K562 (cell line): Measurements from ENCODE around the gene TPX2. TPM values are rescaled to one million over a fixed set of nuclear protein-coding genes. Genes with fewer than 3 reads are reported as not detected.

Source experiments
- CBX1 ChIP-seq: sonication (generic); IDR thresholded peaks from 2 replicates; pipeline ENCODE4 v1.6.1; 2016; ENCODE audit warnings: antibody characterized with exemption, low read depth, mild to moderate bottlenecking
- CREB1 ChIP-seq, 2 experiments: sonication (generic) in 1 of 2; formaldehyde crosslinking in 1 of 2; IDR thresholded peaks; 2 replicates each; pipeline versions ENCODE4 v1.6.1 to v1.8.0; 2012 to 2022; ENCODE audit warnings: inconsistent platforms in 1 of 2, mild to moderate bottlenecking in 1 of 2, missing genetic modification reagents in 1 of 2, moderate library complexity in 1 of 2
- EWSR1 ChIP-seq: fragments of 450-650 bp; IDR thresholded peaks from 2 replicates; pipeline ENCODE4 v1.6.1; 2018; ENCODE audit warnings: borderline replicate concordance, mild to moderate bottlenecking, low read depth, moderate library complexity; ENCODE audit not compliant: partially characterized antibody
- SOX6 ChIP-seq: fragments of 450-650 bp; IDR thresholded peaks from 2 replicates; pipeline ENCODE4 v1.6.1; 2014; ENCODE audit warnings: mild to moderate bottlenecking
- TAF9B ChIP-seq: fragments of 450-650 bp; IDR thresholded peaks from 2 replicates; pipeline ENCODE4 v1.6.1; 2018; ENCODE audit warnings: mild to moderate bottlenecking; ENCODE audit not compliant: partially characterized antibody
- TAL1 ChIP-seq: fragments of 450-650 bp; IDR thresholded peaks from 2 replicates; pipeline ENCODE4 v1.6.1; 2016; ENCODE audit warnings: mild to moderate bottlenecking
- TCF7 ChIP-seq: sonication (generic); IDR thresholded peaks from 2 replicates; pipeline ENCODE4 v1.6.1; 2016; ENCODE audit warnings: antibody characterized with exemption, borderline replicate concordance
- ZNF165 ChIP-seq: fragments of 250-450 bp; sonication (Bioruptor Pico); IDR thresholded peaks from 2 replicates; pipeline ENCODE4 v1.4.0; 2020; ENCODE audit warnings: borderline replicate concordance
- ZNF507 ChIP-seq: conservative IDR thresholded peaks from 2 replicates; pipeline ENCODE4 v1.6.1; 2017; ENCODE audit warnings: missing genetic modification characterization, missing compliant biosample characterization
- ZNF668 ChIP-seq: fragments of 250-450 bp; sonication (Bioruptor Pico); IDR thresholded peaks from 2 replicates; pipeline ENCODE4 v1.8.0; 2022; ENCODE audit warnings: mild to moderate bottlenecking, inconsistent platforms
- polyA plus RNA-seq, 8 experiments: library from polyadenylated mRNA; depleted of rRNA in 4 of 8; stranded (reverse) in 5 of 8; unstranded in 3 of 8; fragments of >200 nt; fragmentation: Nextera tagmentation in 2 of 8; fragmentation: Illumina TruSeq in 1 of 8; extraction: Ambion mirVana in 2 of 8; extraction: Trizol in 1 of 8; gene quantifications; 2 replicates each; pipeline versions ENCODE4 v1.2.1 to v1.2.3, GENCODE V29; 2011 to 2014; ENCODE audit warnings: inconsistent platforms in 1 of 8, missing spikeins in 1 of 8
- total RNA-seq, 7 experiments: library from RNA; depleted of rRNA in 6 of 7; stranded (reverse); fragments of >200 nt in 6 of 7; fragmentation: Illumina TruSeq in 2 of 7; extraction: Trizol in 2 of 7; gene quantifications; 2 replicates each; pipeline versions ENCODE4 v1.2.1 to v1.2.3, GENCODE V29; 2011 to 2021; ENCODE audit warnings: low replicate concordance in 1 of 7
- TF ChIP-seq, protein P1 (sequence below): fragments of 450-650 bp; IDR thresholded peaks from one replicate; pipeline ENCODE4 v1.6.1; 2018; ENCODE audit warnings: mild to moderate bottlenecking, moderate library complexity; ENCODE audit not compliant: partially characterized antibody
- TF ChIP-seq, protein P2 (sequence below), 2 experiments: IDR thresholded peaks; 2 replicates each; pipeline ENCODE4 v1.6.1; 2011; ENCODE audit warnings: borderline replicate concordance in 1 of 2, control low read depth in 1 of 2, low read depth in 1 of 2, low read length in 1 of 2, mild to moderate bottlenecking in 1 of 2, mixed read lengths in 1 of 2, moderate library complexity in 1 of 2; ENCODE audit not compliant: insufficient read depth in 1 of 2, insufficient read length in 1 of 2, poor library complexity in 1 of 2, severe bottlenecking in 1 of 2; ENCODE audit errors: extremely low read depth in 1 of 2
- TF ChIP-seq, protein P3 (sequence below), 2 experiments: fragments of 450-650 bp in 1 of 2; sonication (generic) in 1 of 2; formaldehyde crosslinking in 1 of 2; IDR thresholded peaks; 2 replicates each; pipeline versions ENCODE4 v1.7.1 to v1.9.0; 2016 to 2022; ENCODE audit warnings: inconsistent platforms in 1 of 2, mild to moderate bottlenecking in 1 of 2, missing genetic modification reagents in 1 of 2

Gene TPX2
- total and polyA plus RNA-seq, 9 of the 15 experiments (the other 6 are each of a cell fraction or from before 2014, with no cell fraction given), result 48.0 to 241 (median 133) TPM

DNA sequence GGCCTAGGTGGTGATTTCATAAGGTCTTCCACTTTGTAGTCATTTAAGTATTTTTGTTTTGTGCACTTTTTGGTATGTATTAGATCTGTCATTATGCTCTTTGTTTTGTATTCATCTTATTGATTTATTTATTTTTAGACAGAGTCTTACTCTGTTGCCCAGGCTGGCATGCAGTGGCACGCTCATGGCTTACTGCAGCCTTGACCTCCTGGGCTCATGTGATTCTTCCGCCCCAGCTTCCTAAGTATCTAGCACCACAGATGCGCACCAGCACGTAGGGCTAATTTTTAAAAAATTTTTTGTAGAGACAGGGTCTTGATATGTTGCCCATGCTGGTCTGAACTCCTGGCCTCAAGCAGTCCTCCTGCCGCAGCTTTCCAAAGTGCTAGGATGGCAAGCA lies 30.6 kb downstream of the TPX2 start (continued):
- TF ChIP-seq, protein P1, sequence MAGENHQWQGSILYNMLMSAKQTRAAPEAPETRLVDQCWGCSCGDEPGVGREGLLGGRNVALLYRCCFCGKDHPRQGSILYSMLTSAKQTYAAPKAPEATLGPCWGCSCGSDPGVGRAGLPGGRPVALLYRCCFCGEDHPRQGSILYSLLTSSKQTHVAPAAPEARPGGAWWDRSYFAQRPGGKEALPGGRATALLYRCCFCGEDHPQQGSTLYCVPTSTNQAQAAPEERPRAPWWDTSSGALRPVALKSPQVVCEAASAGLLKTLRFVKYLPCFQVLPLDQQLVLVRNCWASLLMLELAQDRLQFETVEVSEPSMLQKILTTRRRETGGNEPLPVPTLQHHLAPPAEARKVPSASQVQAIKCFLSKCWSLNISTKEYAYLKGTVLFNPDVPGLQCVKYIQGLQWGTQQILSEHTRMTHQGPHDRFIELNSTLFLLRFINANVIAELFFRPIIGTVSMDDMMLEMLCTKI, result no peak
- TF ChIP-seq, protein P2, sequence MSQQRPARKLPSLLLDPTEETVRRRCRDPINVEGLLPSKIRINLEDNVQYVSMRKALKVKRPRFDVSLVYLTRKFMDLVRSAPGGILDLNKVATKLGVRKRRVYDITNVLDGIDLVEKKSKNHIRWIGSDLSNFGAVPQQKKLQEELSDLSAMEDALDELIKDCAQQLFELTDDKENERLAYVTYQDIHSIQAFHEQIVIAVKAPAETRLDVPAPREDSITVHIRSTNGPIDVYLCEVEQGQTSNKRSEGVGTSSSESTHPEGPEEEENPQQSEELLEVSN (IDR thresholded peaks at IDR 0.05; ENCODE audit: borderline replicate concordance in 1 of 2, extremely low read depth in 1 of 2, insufficient read depth in 1 of 2, insufficient read length in 1 of 2, low read depth in 1 of 2, low read length in 1 of 2, poor library complexity in 1 of 2, severe bottlenecking in 1 of 2), result no peak
- TF ChIP-seq TAL1, result no peak
- TF ChIP-seq ZNF507 (tag), result no peak
- no peak for TF ChIP-seq TCF7
- TF ChIP-seq TAF9B, result no peak
- no peak for TF ChIP-seq ZNF165 (CRISPR knock-in tag)
- TF ChIP-seq EWSR1, result no peak
- TF ChIP-seq, protein P3, sequence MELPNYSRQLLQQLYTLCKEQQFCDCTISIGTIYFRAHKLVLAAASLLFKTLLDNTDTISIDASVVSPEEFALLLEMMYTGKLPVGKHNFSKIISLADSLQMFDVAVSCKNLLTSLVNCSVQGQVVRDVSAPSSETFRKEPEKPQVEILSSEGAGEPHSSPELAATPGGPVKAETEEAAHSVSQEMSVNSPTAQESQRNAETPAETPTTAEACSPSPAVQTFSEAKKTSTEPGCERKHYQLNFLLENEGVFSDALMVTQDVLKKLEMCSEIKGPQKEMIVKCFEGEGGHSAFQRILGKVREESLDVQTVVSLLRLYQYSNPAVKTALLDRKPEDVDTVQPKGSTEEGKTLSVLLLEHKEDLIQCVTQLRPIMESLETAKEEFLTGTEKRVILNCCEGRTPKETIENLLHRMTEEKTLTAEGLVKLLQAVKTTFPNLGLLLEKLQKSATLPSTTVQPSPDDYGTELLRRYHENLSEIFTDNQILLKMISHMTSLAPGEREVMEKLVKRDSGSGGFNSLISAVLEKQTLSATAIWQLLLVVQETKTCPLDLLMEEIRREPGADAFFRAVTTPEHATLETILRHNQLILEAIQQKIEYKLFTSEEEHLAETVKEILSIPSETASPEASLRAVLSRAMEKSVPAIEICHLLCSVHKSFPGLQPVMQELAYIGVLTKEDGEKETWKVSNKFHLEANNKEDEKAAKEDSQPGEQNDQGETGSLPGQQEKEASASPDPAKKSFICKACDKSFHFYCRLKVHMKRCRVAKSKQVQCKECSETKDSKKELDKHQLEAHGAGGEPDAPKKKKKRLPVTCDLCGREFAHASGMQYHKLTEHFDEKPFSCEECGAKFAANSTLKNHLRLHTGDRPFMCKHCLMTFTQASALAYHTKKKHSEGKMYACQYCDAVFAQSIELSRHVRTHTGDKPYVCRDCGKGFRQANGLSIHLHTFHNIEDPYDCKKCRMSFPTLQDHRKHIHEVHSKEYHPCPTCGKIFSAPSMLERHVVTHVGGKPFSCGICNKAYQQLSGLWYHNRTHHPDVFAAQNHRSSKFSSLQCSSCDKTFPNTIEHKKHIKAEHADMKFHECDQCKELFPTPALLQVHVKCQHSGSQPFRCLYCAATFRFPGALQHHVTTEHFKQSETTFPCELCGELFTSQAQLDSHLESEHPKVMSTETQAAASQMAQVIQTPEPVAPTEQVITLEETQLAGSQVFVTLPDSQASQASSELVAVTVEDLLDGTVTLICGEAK (IDR thresholded peaks at IDR 0.05), result no peak
- TF ChIP-seq, protein P3 (CRISPR knock-in tag; IDR thresholded peaks at IDR 0.05), result no peak
- no peak for TF ChIP-seq CREB1 (IDR thresholded peaks at IDR 0.05)
- no peak for TF ChIP-seq CREB1 (CRISPR knock-in tag; IDR thresholded peaks at IDR 0.05)
- TF ChIP-seq CBX1, result no peak
- no peak for TF ChIP-seq ZNF668 (CRISPR knock-in tag)
- TF ChIP-seq SOX6, result no peak
